Ammon's horn (tissue), 1 donor: ENCODE data around the gene FNDC8.
"Not testable (repeated sequence)": the region's sequence is repeated elsewhere in the genome, so short reads cannot be mapped to it uniquely, and the experiment has no call there.

Experiments used
- DNase-seq: peaks from one replicate; pipeline ENCODE4 v3.0.0-alpha.2; 2016; ENCODE audit warnings: low spot score

The FNDC8 gene

GRCh38 chr17:35121315-35121714, at the start of gene FNDC8:
Gene FNDC8 (plus strand): TSS chr17:35121615. CDS start chr17:35121694, 79 bp downstream.
- no peak for DNase-seq

GRCh38 chr17:35073183-35073790, 48.1 kb upstream of the FNDC8 start:
- DNase-seq, result no peak

- DNase-seq, result no peak
These were observed 47.3 kb upstream of the FNDC8 start for GRCh38 chr17:35073991-35074627.

GRCh38 chr17:35074711-35075707, 46.4 kb upstream of the FNDC8 start:
- DNase-seq, result peak; percentile 77

GRCh38 chr17:35076874-35077273, 44.5 kb upstream of the FNDC8 start:
- no peak for DNase-seq

GRCh38 chr17:35079547-35080423, 41.6 kb upstream of the FNDC8 start:
- DNase-seq, result no peak

- DNase-seq, result no peak
These were observed 40.9 kb upstream of the FNDC8 start for GRCh38 chr17:35080536-35080935.

GRCh38 chr17:35081638-35082037, 39.8 kb upstream of the FNDC8 start:
- no peak for DNase-seq

- DNase-seq, result peak; percentile 34
These were observed 39.2 kb upstream of the FNDC8 start for GRCh38 chr17:35082073-35082657.

GRCh38 chr17:35083071-35083470, 38.3 kb upstream of the FNDC8 start:
- no peak for DNase-seq

- no peak for DNase-seq
These were observed 36.4 kb upstream of the FNDC8 start for GRCh38 chr17:35084987-35085386.

- no peak for DNase-seq
These were observed 35.3 kb upstream of the FNDC8 start for GRCh38 chr17:35086164-35086563.

- DNase-seq, result no peak
These were observed 34.4 kb upstream of the FNDC8 start for GRCh38 chr17:35086931-35087573.

GRCh38 chr17:35087731-35088355, 33.6 kb upstream of the FNDC8 start:
- peak; percentile 58 for DNase-seq

GRCh38 chr17:35088356-35088880, 33.0 kb upstream of the FNDC8 start:
- DNase-seq, result peak; percentile 86

GRCh38 chr17:35088881-35089585, 32.4 kb upstream of the FNDC8 start:
- DNase-seq, result peak; percentile 90

- DNase-seq, result peak; percentile 43
These were observed 31.7 kb upstream of the FNDC8 start for GRCh38 chr17:35089586-35090296.

- DNase-seq, result not testable (repeated sequence)
These were observed 30.7 kb upstream of the FNDC8 start for GRCh38 chr17:35090707-35091106.

- no peak for DNase-seq
These were observed 26.5 kb upstream of the FNDC8 start for GRCh38 chr17:35094902-35095301.
